Mesenchymal stem cell (in vitro differentiated cells and primary cell): ENCODE measurements around the gene FUT1.
"Not testable (repeated sequence)": the region's sequence is repeated elsewhere in the genome, so short reads cannot be mapped to it uniquely, and the experiment has no call there.

Source experiments
- DNase-seq: peaks from one replicate; pipeline ENCODE4 v3.0.0-alpha.2; 2013
- H2AFZ ChIP-seq: one replicate; pipeline ENCODE4 v1.6.1; 2013; ENCODE audit warnings: low read depth, mild to moderate bottlenecking, control low read depth, inconsistent platforms, low read length, moderate library complexity
- H2AK5ac ChIP-seq: 2 replicates; pipeline ENCODE4 v1.6.1; 2013; ENCODE audit warnings: low read length, moderate library complexity, mild to moderate bottlenecking, inconsistent platforms; ENCODE audit not compliant: severe bottlenecking
- H2BK120ac ChIP-seq: one replicate; pipeline ENCODE4 v1.6.1; 2013; ENCODE audit warnings: low read depth, mild to moderate bottlenecking, inconsistent platforms, low read length, moderate library complexity
- H2BK12ac ChIP-seq, 2 experiments: one replicate each; pipeline ENCODE4 v1.6.1; 2013; ENCODE audit warnings: inconsistent platforms in 2 of 2, low read length in 2 of 2, mild to moderate bottlenecking in 2 of 2, moderate library complexity in 2 of 2, control low read depth in 1 of 2
- H2BK15ac ChIP-seq: one replicate; pipeline ENCODE4 v1.6.1; 2013; ENCODE audit warnings: mild to moderate bottlenecking, low read depth, inconsistent platforms; ENCODE audit not compliant: poor library complexity, severe bottlenecking
- H2BK5ac ChIP-seq: 2 replicates; pipeline ENCODE4 v1.6.1; 2013; ENCODE audit warnings: low read depth, mild to moderate bottlenecking, low read length, control low read depth, inconsistent platforms; ENCODE audit not compliant: poor library complexity, severe bottlenecking
- H3K14ac ChIP-seq, 2 experiments: one replicate each; pipeline ENCODE4 v1.6.1; 2013; ENCODE audit warnings: inconsistent platforms in 2 of 2, low read length in 2 of 2, control low read depth in 1 of 2, mild to moderate bottlenecking in 1 of 2, moderate library complexity in 1 of 2
- H3K18ac ChIP-seq, 2 experiments: one replicate each; pipeline ENCODE4 v1.6.1; 2013; ENCODE audit warnings: inconsistent platforms in 2 of 2, low read length in 2 of 2, control low read depth in 1 of 2, low read depth in 1 of 2, mild to moderate bottlenecking in 1 of 2
- H3K23ac ChIP-seq, 2 experiments: one replicate each; pipeline ENCODE4 v1.6.1; 2013; ENCODE audit warnings: inconsistent platforms in 2 of 2, low read length in 2 of 2, mild to moderate bottlenecking in 2 of 2, moderate library complexity in 2 of 2, control low read depth in 1 of 2
- H3K27ac ChIP-seq: 2 replicates; pipeline ENCODE4 v1.5.1; 2013; ENCODE audit warnings: mild to moderate bottlenecking, moderate library complexity, low read length, control low read depth, inconsistent platforms; ENCODE audit not compliant: poor library complexity, severe bottlenecking
- H3K27me3 ChIP-seq, 2 experiments: 2 replicates each; pipeline versions ENCODE4 v1.6.1 to v1.7.0; 2013; ENCODE audit warnings: low read length in 2 of 2, mild to moderate bottlenecking in 2 of 2, moderate library complexity in 2 of 2, control low read depth in 1 of 2, inconsistent platforms in 1 of 2; ENCODE audit not compliant: control insufficient read depth in 1 of 2, insufficient read depth in 1 of 2
- H3K36me3 ChIP-seq, 2 experiments: 2 replicates each; pipeline versions ENCODE4 v1.6.1 to v1.7.0; 2013; ENCODE audit warnings: low read length in 2 of 2, control low read depth in 1 of 2, inconsistent platforms in 1 of 2, low read depth in 1 of 2, mild to moderate bottlenecking in 1 of 2; ENCODE audit not compliant: insufficient read depth in 2 of 2, control insufficient read depth in 1 of 2
- H3K4ac ChIP-seq, 2 experiments: one replicate each; pipeline ENCODE4 v1.6.1; 2013; ENCODE audit warnings: inconsistent platforms in 2 of 2, low read length in 2 of 2, mild to moderate bottlenecking in 2 of 2, moderate library complexity in 2 of 2, control low read depth in 1 of 2, low read depth in 1 of 2
- H3K4me1 ChIP-seq: 2 replicates; pipeline ENCODE4 v1.6.1; 2013; ENCODE audit warnings: low read depth, low read length, control low read depth; ENCODE audit not compliant: control insufficient read depth, insufficient read depth
- H3K4me2 ChIP-seq: 2 replicates; pipeline ENCODE4 v1.6.1; 2013; ENCODE audit warnings: low read length, mild to moderate bottlenecking, inconsistent platforms; ENCODE audit not compliant: poor library complexity, severe bottlenecking
- H3K4me3 ChIP-seq, 2 experiments: 2 replicates each; pipeline versions ENCODE4 v1.5.1 to v1.7.0; 2013; ENCODE audit warnings: low read length in 2 of 2, mild to moderate bottlenecking in 2 of 2, control low read depth in 1 of 2, low read depth in 1 of 2; ENCODE audit not compliant: insufficient read depth in 1 of 2
- H3K79me1 ChIP-seq: replicated peaks from 2 replicates; pipeline ENCODE4 v1.6.1; 2013; ENCODE audit warnings: mild to moderate bottlenecking, control low read depth, low read length, inconsistent platforms; ENCODE audit not compliant: poor library complexity, severe bottlenecking
- H3K9ac ChIP-seq: 2 replicates; pipeline ENCODE4 v1.7.0; 2013; ENCODE audit warnings: mild to moderate bottlenecking, low read length, moderate library complexity
- H3K9me3 ChIP-seq: 2 replicates; pipeline ENCODE4 v1.7.0; 2013; ENCODE audit warnings: mild to moderate bottlenecking, low read length; ENCODE audit not compliant: control insufficient read depth
- H4K8ac ChIP-seq: one replicate; pipeline ENCODE4 v1.6.1; 2013; ENCODE audit warnings: inconsistent platforms, mild to moderate bottlenecking, low read length, moderate library complexity
- H4K91ac ChIP-seq: one replicate; pipeline ENCODE4 v1.6.1; 2013; ENCODE audit warnings: mild to moderate bottlenecking, low read length, inconsistent platforms
- WGBS: methylation state at CpG from one replicate; pipeline ENCODE4 v1.1.7; 2013; ENCODE audit warnings: mixed read lengths; 5-methylcytosine and 5-hydroxymethylcytosine counted together

The FUT1 gene

GRCh38 chr19:48718711-48719231 is 33.7 kb downstream of the FUT1 start:
- no peak overlapping the region for H3K4me2 ChIP-seq
- no peak overlapping the region for H3K18ac ChIP-seq
- H2BK15ac ChIP-seq = no peak overlapping the region
- H3K4me3 ChIP-seq = no peak overlapping the region
- no peaks in the 10 kb centered on the region for H3K9me3 ChIP-seq
- peak overlapping the region in 1 of 2 experiments; percentile 70 for H2BK12ac ChIP-seq
- no peaks in the 10 kb centered on the region for H3K27me3 ChIP-seq
- H3K9ac ChIP-seq = no peak overlapping the region
- H3K14ac ChIP-seq = no peak overlapping the region
- no peak overlapping the region for H4K91ac ChIP-seq
- no peak overlapping the region for H3K4ac ChIP-seq
- H2AFZ ChIP-seq = no peak overlapping the region
- no peak overlapping the region for H4K8ac ChIP-seq
- no peak for DNase-seq
- no peaks in the 10 kb centered on the region for H3K36me3 ChIP-seq
- H2AK5ac ChIP-seq = no peak overlapping the region
- 71% methylated on average over 15 of the region's 15 CpGs for WGBS
- no peak overlapping the region for H3K27ac ChIP-seq
- no peak overlapping the region for H2BK120ac ChIP-seq
- H2BK5ac ChIP-seq = no peak overlapping the region
- H3K79me1 ChIP-seq = peaks cover 8% of the 10 kb centered on the region
- H3K23ac ChIP-seq = no peak overlapping the region
- peaks cover 22% of the 10 kb centered on the region for H3K4me1 ChIP-seq

GRCh38 chr19:48718106-48718505 is 34.3 kb downstream of the FUT1 start:
- not testable (repeated sequence) for H3K9me3 ChIP-seq, H4K8ac ChIP-seq, H2BK15ac ChIP-seq, H3K4ac ChIP-seq, H3K23ac ChIP-seq, H3K18ac ChIP-seq, H3K9ac ChIP-seq, H3K14ac ChIP-seq, H2AFZ ChIP-seq, H2BK120ac ChIP-seq, DNase-seq, H3K4me2 ChIP-seq, H2BK5ac ChIP-seq, H3K36me3 ChIP-seq, H4K91ac ChIP-seq, H3K27me3 ChIP-seq, H3K4me3 ChIP-seq, H3K27ac ChIP-seq, H2BK12ac ChIP-seq, H2AK5ac ChIP-seq
- Histone ChIP-seq H3K4me1 (peaks cover 27% of the 10 kb centered on the region), H3K79me1 (peaks cover 14% of the 10 kb centered on the region)
- WGBS = 93% methylated on average over 12 of the region's 13 CpGs

GRCh38 chr19:48716562-48717291 is 35.7 kb downstream of the FUT1 start:
- peak overlapping the region in 1 of 2 experiments; percentile 65 for H2BK12ac ChIP-seq
- peaks cover 31% of the 10 kb centered on the region for H3K4me1 ChIP-seq
- no peaks in the 10 kb centered on the region for H3K9me3 ChIP-seq
- H3K9ac ChIP-seq = peak overlapping the region; percentile 90
- H2BK5ac ChIP-seq = no peak overlapping the region
- peak overlapping the region; percentile 39 to 82 for H3K4me3 ChIP-seq
- peak overlapping the region in 1 of 2 experiments; percentile 35 for H3K14ac ChIP-seq
- 12% methylated on average over 24 of the region's 24 CpGs for WGBS
- no peaks in the 10 kb centered on the region for H3K27me3 ChIP-seq
- peak overlapping the region; percentile 30 for H4K8ac ChIP-seq
- no peak overlapping the region for H3K27ac ChIP-seq
- no peak overlapping the region for H3K23ac ChIP-seq
- H3K79me1 ChIP-seq = peaks cover 18% of the 10 kb centered on the region
- H2BK120ac ChIP-seq = peak overlapping the region; percentile 57
- peak overlapping the region; percentile 57 for H3K4me2 ChIP-seq
- peak; percentile 22 for DNase-seq
- peak overlapping the region; percentile 62 for H2AK5ac ChIP-seq
- H2BK15ac ChIP-seq = peak overlapping the region; percentile 13
- H3K18ac ChIP-seq = peak overlapping the region; percentile 61 to 86
- H4K91ac ChIP-seq = peak overlapping the region; percentile 78
- peak overlapping the region; percentile 47 to 62 for H3K4ac ChIP-seq
- H2AFZ ChIP-seq = peak overlapping the region; percentile 92
- no peaks in the 10 kb centered on the region for H3K36me3 ChIP-seq

DNA sequence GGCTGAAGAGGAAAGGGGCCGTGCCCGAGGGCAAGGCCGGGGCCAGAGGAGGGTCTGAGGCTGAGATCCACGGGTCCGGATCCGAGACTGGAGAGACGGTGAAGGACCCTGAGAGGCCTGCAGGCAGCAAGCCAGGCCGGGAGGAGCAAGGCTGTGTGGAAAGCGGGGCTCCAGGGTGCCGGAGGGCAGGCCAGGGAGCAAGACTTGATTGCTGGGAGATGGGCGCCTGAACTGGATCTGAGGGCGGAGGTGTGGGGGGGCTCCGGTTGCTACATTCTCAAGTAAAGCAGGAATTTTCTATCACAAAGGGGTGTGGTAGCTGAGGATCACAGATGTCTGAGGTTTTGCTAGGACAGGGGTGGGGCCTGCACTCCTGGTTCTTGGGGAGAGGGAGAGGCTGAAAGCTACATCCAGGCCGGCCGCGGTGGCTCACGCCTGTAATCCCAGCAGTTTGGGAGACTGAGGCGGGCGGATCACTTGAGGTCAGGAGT is 36.7 kb downstream of the FUT1 start:
- Histone ChIP-seq H2BK120ac (no peak overlapping the region), H3K9ac (peak overlapping the region; percentile 90), H3K4me3 (peak overlapping the region in 1 of 2 experiments; percentile 82), H3K23ac (no peak overlapping the region), H3K14ac (no peak overlapping the region), H3K4ac (peak overlapping the region in 1 of 2 experiments; percentile 92), H3K18ac (peak overlapping the region in 1 of 2 experiments; percentile 37), H3K27ac (no peak overlapping the region), H2AK5ac (no peak overlapping the region), H2BK12ac (peak overlapping the region in 1 of 2 experiments; percentile 24), H4K8ac (no peak overlapping the region), H3K36me3 (no peaks in the 10 kb centered on the region), H2BK15ac (peak overlapping the region; percentile 77), H2BK5ac (no peak overlapping the region), H4K91ac (peak overlapping the region; percentile 84), H3K79me1 (peaks cover 18% of the 10 kb centered on the region), H3K4me2 (no peak overlapping the region), H3K9me3 (peaks cover 3% of the 10 kb centered on the region), H2AFZ (no peak overlapping the region), H3K4me1 (peaks cover 29% of the 10 kb centered on the region), H3K27me3 (no peaks in the 10 kb centered on the region)
- 95% methylated on average over 15 of the region's 19 CpGs for WGBS
- DNase-seq = no peak
